GM12891 (cell line): ENCODE measurements around the gene CHPF2.

Source experiments
- DNase-seq: peaks from one replicate; pipeline ENCODE4 v3.0.0; 2011; ENCODE audit warnings: low spot score; ENCODE audit not compliant: insufficient read length
- FAIRE-seq: peaks from 2 replicates; lab custom pipeline; 2011; peaks lifted over from hg19 to GRCh38; lab: Jason Lieb, UNC
- PAX5 ChIP-seq: IDR thresholded peaks from 2 replicates; pipeline ENCODE4 v1.6.1; 2011; ENCODE audit warnings: low read length, moderate library complexity, mild to moderate bottlenecking; ENCODE audit not compliant: insufficient read depth, severe bottlenecking
- POLR2A ChIP-seq: IDR thresholded peaks from 2 replicates; pipeline ENCODE4 v1.6.1; 2011; ENCODE audit warnings: low read depth, low read length, control low read depth
- POLR2AphosphoS5 ChIP-seq: IDR thresholded peaks from 2 replicates; pipeline ENCODE4 v1.6.1; 2011; ENCODE audit warnings: low read depth, low read length, control low read depth
- POU2F2 ChIP-seq: IDR thresholded peaks from 2 replicates; pipeline ENCODE4 v1.6.1; 2011; ENCODE audit warnings: low read depth, mild to moderate bottlenecking, control low read depth, low read length, moderate library complexity
- SPI1 ChIP-seq: IDR thresholded peaks from 2 replicates; pipeline ENCODE4 v1.6.1; 2011; ENCODE audit warnings: low read depth, low read length, control low read depth
- TAF1 ChIP-seq: IDR thresholded peaks from 2 replicates; pipeline ENCODE4 v1.6.1; 2011; ENCODE audit warnings: low read depth, low read length, control low read depth

CHPF2 gene

GRCh38 chr7:151249732-151250072, 17.4 kb downstream of the CHPF2 start:
- DNase-seq: no peak
- no peak for FAIRE-seq
- TF ChIP-seq TAF1 (no peak), POLR2A (no peak), POLR2AphosphoS5 (no peak), SPI1 (no peak), POU2F2 (no peak), PAX5 (no peak)

- TF ChIP-seq POLR2AphosphoS5: no peak
- no peak for TF ChIP-seq POU2F2
- no peak for TF ChIP-seq TAF1
- no peak for TF ChIP-seq SPI1
- TF ChIP-seq POLR2A: no peak
- TF ChIP-seq PAX5: no peak
- DNase-seq (no peak), FAIRE-seq (no peak)
Measured at GRCh38 chr7:151250181-151251132, 18.2 kb downstream of the CHPF2 start.

GRCh38 chr7:151251328-151251688, 19.0 kb downstream of the CHPF2 start:
- DNase-seq: no peak
- no peak for FAIRE-seq
- no peak for TF ChIP-seq POLR2AphosphoS5
- TF ChIP-seq PAX5: no peak
- no peak for TF ChIP-seq SPI1
- TF ChIP-seq POLR2A: no peak
- TF ChIP-seq POU2F2: no peak
- no peak for TF ChIP-seq TAF1

GRCh38 chr7:151251689-151252560, 19.6 kb downstream of the CHPF2 start:
- no peak for FAIRE-seq
- TF ChIP-seq POLR2AphosphoS5 (no peak), TAF1 (no peak), POLR2A (no peak), SPI1 (no peak), PAX5 (no peak), POU2F2 (no peak)
- no peak for DNase-seq

GRCh38 chr7:151252561-151252835, 20.2 kb downstream of the CHPF2 start:
- FAIRE-seq (no peak), DNase-seq (no peak)
- no peak for TF ChIP-seq SPI1
- TF ChIP-seq POLR2A: no peak
- TF ChIP-seq PAX5: no peak
- no peak for TF ChIP-seq POU2F2
- no peak for TF ChIP-seq POLR2AphosphoS5
- TF ChIP-seq TAF1: no peak

GRCh38 chr7:151252961-151253711, 20.9 kb downstream of the CHPF2 start:
- no peak for DNase-seq
- no peak for FAIRE-seq
- TF ChIP-seq PAX5 (no peak), POLR2A (no peak), SPI1 (no peak), POLR2AphosphoS5 (no peak), POU2F2 (no peak), TAF1 (no peak)

- FAIRE-seq: no peak
- TF ChIP-seq SPI1 (no peak), POLR2A (no peak), TAF1 (no peak)
- no peak for DNase-seq
Measured at GRCh38 chr7:151254316-151254715, 22.0 kb downstream of the CHPF2 start.

GRCh38 chr7:151254851-151255250, 22.6 kb downstream of the CHPF2 start:
- no peak for TF ChIP-seq POU2F2
- TF ChIP-seq POLR2AphosphoS5: no peak
- no peak for TF ChIP-seq POLR2A
- FAIRE-seq (no peak), DNase-seq (no peak)

GRCh38 chr7:151255390-151255789, 23.1 kb downstream of the CHPF2 start:
- FAIRE-seq (no peak), DNase-seq (no peak)
- TF ChIP-seq TAF1 (no peak), SPI1 (no peak), PAX5 (no peak), POU2F2 (no peak)
